GM19395 (cell line): ENCODE data around the gene GYPC.
"Not testable (repeated sequence)": the region's sequence is repeated elsewhere in the genome, so short reads cannot be mapped to it uniquely, and the experiment has no call there.

Experiments
- ATAC-seq: cut with Tn5 transposase; IDR thresholded peaks from one replicate; pipeline ENCODE4 v1.9.1; 2021; ENCODE audit warnings: mild to moderate bottlenecking, moderate library complexity; ENCODE audit not compliant: unreplicated experiment

The GYPC gene

DNA sequence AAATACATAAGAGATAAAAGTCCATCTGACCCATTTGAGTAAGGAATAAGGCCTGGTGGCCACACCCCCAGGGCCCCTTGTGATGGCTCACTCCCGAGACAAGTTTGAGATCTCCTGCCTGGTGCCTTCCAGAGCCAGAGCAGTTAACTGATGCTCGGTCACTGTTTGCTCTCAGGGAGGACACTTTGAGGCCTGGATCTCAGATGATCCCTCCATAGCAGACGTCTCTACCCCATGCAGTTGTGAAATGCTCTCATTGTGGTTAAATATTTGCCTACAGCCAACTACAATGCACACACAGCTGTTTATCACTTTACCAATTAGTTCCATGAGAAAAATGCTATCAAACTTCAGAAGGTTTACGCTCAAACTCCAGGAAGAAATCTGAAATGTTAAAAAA lies 12.3 kb downstream of the GYPC start:
- ATAC-seq: no peak

DNA sequence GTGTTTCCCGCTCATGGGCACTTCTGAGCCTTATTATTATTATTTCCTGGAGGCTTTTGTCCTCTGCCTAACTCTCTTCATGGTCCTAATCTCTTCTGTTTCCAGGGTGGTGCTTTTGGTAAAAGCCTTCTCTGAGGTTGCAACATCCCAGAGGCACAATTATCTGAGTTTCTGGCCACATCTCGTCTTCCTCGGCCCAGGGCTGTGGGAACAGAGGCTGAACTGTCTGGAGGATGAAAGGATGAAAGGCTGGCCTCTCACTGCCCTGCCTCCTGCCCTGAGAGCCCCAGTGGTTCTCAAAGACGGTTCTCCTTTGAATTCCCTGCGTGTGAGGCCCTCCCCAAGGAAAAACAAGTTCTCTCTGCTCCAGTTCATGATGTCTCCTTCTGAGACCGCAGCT lies 13.8 kb downstream of the GYPC start:
- no peak for ATAC-seq

DNA sequence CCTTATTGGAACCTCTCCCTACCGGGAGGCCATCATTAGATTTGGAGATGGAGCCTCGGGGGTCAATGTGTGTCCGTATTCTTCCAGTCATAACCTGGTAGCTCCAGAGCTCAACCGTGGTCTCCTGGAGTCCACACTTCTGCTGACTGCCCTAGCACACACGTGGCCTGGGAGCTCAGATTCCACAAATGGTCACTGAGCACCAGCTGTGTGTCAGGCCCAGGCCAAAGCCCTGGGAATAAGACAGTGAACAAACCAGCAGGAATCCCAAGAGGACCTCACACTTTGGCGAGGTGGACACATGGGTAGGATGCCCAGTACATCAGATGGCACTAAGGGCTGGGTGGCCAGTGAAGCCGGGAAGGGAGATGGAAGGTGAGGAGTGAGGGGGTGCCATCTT lies 15.5 kb downstream of the GYPC start:
- ATAC-seq: no peak

DNA sequence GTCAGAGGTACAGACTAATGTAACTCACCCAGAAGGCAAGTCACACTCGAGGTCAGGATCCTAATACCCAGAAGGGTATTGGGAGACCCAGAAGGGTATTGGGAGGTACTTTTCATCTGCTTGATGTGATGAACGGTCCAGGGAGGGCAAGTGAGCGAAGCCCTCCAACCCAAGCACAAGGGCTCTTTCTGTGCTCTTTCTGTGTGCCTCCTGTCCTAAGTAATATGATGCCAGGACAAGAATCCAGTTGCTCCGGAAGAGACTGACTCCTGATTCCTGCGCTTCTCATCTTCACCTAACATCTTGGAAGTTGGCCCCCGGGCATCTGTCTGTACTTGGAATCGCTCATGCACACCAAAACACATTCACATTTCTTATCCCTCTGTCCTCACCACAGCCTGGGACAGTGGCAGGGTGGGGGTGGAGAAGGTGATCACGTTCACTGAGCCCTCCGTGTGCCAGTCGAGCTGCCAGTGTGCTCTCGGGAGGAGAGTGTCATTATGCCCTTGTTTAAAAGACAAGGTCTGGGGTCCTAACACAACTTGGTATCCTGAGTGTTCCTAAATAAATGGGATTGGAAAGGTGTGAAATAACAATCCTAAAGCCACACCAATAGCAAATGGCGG lies 17.1 kb downstream of the GYPC start:
- no peak for ATAC-seq

DNA sequence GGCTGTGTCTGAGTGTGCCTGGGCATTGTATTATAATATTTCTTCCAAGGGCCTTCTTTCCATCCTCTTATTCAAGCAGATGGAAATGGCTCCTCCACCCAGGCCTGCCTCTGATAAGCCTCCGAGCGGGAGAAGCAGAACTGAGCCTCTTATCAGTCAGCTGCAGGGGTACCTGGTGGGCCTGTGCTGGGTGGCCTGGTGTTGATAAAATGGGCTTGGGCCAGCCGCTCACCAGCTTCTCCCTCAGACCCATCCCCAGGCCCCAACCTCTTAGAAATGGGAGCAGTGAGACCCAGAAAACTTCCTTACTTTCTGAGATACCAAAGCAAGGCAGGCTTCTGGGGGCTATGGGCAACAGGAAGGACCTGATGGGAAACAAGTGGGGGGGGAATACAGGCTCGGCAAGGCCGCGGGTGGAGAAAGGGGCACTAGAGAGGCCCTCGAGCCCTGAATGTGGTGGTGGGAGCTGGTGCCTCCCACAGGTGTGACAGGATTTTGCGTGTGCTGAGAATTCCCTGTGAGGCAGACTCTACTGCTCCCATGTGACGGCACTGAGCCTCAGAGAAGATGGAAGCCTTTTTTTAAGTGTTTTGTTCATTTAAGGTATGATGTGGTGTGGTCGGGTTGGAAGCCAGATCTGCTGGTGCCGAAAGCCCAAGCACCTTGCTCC lies 18.3 kb downstream of the GYPC start:
- ATAC-seq: no peak

DNA sequence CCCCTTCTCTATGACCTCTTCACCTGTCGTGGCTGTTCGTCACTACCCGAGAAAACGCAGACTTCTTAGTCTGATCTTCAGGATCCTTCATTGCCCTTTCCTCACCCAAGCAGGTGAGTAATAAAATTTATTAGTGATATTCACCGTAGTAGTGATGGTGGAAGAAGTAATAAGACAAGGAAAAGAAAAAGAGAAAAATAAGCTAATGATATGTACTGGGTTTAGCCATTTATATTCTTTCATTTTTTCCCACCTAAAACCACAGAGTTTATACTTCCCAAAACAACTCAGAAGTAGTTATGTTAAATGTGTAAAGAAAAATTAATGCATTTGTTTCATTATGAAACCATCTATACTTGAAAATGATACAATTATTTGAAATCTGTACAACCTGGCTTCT lies 19.7 kb downstream of the GYPC start:
- ATAC-seq: no peak

DNA sequence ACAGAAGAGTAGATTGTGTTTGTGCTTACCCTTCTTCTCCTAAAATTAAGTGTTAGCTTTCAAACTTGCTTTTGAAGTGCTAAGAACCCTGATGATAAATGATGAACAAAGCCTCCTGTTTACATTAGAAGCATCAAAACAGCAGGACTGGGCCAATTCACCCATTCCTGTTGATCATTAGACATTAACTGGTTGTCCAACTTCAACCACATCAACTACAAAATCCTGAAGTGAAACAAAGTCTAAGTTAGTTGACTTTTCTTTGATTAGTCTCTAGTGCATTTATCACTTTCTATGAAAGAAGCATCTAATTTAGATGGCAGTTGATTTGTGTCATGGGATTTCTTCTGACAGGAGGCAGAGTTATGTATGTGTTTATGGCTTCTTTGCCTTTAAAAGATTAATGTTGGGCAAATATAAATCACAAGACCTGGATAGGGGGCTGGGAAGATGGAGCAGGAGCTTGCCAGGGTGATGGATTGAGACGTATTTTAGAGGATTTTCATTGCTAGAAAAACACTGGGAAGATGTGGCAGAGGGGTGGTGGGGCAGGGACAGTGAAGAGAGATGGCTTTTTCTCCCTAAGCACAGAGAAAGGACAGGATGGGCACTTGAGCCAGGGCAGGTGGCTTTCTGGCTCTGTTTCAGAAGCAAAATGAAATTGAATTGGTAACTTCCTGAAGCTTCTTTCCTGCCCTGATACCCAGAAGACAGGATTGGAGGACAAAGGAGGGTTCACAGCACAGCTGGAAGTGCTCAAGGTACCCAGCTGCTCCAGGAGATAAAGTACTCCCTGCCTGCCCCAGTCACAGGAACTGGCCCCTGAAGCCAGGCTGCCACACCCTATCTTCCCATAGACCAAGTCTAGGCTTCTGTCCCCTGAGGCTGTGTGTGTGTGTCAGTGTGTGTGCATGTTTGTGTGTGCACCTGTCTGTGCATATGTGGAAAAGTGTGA lies 20.5 kb downstream of the GYPC start:
- no peak for ATAC-seq

DNA sequence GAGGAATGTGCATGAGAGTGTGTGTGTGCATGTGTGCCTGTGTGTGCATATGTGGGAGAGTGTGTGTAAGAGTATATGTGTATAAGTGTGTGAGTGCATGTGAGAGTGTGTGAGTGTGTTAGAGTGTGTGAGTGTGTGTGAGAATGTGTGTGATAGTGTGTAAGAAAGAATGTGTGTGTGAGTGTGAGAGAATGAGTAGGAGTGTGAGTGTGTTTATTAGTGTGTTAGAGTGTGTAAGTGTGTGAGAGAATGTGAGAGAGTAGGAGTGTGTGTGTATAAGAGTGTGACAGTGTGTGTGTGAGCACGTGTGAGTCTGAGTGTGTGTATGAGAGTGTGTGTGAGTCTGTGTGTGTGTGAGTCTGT lies 21.2 kb downstream of the GYPC start:
- no peak for ATAC-seq

DNA sequence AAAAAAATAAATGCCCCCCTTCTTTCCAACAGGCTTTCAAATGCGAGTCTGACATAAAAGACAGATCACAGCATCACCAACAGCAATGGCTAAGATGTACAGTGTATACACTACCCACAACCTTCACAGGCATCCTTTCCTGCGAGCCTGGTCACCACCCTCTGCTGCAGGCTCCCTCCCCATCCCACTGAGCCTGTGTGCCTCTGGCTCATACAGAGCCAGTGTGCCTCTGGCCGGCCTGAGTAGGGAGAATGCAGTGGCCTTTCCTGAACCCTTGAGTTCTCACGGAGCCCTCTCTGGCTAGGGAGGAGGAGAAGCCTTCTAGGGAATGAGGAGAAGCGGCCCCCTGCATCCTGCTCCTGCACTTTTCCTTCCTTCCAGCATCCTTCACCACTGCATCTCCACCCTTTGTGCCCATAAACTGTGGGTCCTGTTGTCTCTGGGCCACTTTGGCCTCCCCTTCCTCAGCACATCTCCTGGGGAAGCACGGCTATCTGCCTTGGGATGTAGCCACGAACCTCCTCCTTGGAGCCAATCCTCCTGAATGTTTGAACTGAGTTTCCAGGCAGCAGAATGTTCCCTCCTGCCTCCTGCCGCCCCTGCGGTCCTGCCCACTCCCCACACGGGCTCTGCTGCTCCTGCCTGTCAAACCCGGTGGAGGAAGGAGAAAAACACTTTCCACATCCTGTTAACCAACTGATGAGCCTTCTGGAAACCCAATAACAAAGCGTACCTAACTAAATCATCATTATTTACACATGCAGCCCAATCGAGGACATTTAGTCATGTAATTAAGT lies 22.5 kb downstream of the GYPC start:
- no peak for ATAC-seq

DNA sequence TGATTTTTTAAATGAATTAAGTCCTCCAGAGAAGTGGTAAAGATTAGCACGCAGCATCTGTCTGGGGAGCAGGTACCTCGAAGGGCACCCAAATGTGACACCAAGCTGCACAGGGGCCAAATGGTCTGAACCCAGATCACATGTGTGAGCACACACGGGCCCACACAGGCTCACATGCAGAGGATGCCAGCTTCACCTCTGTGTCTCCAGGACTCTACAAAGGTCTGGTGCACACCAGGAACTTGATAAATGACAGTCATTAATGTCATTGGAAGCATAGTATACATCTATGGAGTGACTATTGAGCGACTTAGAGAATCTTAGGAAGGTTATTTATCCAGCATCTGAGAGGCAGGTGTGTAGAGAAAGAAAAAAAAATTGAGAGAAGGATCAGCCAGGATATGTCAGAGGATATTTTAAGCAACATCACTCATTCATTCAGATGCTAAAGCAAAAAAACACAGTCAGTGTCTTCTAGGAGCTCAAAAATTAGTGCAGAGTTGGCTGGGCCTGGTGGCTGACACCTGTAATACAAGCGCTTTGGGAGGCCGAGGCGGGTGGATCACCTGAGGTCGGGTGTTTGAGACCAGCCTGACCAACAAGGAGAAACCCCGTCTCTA lies 23.2 kb downstream of the GYPC start:
- ATAC-seq: no peak

DNA sequence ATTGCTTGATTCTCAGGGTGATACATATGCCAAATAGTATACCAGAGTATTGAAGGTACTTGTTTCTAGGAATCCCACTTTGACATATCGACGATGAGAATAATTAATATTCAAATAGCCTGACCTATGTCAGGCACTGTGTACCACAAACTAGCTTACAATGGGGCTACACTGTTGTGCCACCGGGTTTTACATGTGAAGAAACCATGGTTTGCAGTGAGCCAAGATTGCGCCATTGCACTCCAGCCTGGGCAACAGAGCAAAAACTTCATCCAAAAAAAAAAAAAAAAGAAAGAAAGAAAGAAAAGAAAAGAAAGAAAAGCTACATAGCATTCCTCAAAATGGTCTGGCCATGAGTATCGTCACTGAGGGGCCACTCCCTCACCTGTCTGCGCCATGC lies 25.5 kb downstream of the GYPC start:
- no peak for ATAC-seq

DNA sequence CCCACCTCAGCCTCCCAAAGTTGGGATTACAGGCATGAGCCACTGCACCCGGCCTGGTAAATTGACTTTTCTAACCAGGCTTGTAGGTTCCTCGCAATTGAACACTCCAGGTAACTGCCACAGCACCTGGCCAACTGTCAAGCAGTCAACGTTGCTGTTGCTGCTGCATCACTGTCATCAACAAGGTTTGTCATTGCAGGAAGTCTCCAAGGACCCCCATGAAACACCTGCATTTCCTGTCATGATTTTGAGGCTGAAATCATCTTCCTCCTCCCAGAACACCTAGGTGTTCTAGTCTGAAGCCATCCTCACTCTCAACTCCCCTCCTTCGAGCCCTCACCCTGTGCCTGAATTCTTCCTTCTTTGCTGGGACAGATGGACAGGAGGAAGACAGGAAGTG lies 29.7 kb downstream of the GYPC start:
- no peak for ATAC-seq

DNA sequence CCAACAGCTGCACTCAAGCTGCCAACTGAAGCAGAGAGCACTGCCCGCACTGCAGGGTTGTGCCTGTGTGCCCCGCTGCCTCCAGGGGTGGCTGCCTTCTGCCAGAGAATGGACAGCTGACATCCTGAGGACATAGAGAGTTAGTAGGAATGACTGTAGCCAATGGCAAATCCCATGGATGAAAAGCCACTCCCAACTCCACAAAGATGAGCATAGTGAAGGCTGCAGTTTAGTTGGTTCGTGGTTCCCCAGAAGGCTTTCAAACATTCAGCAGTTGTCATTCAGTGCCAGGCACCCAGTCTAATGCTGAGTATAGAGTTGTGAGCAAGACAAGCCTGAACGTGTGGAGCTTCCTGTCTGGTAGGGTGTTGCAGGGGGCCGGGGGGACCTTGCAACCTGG lies 30.3 kb downstream of the GYPC start:
- ATAC-seq: no peak

DNA sequence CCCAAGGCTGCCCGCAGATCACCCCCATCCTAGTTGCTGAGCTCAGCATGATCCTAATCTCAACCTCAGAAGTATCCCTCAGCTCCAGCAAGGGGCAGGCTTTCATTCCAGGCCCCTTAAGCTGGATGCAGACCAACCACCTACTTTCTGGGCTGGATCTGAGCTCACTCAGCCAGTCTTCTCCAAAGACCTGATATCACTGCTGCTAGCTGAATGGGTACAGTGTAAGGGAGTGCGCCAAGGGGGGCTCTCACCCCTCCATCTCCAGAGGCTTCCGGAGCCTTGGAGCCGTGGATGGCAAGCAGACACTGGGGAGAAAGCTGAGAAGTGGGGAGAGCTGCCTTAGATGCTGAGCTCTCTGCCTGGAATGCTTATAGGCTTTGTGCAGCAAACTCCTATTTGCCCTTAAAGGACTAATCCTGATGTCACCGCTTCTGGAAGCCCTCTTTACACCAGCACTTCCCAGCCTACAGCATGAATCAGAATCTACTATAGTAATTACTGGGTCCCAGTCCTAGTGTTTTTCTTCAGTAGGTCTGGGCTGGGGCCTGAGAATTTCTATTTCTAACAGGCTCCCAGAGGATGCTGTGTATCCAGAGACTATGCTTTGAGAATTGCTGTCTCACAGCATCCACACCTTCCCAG lies 31.0 kb downstream of the GYPC start:
- no peak for ATAC-seq

DNA sequence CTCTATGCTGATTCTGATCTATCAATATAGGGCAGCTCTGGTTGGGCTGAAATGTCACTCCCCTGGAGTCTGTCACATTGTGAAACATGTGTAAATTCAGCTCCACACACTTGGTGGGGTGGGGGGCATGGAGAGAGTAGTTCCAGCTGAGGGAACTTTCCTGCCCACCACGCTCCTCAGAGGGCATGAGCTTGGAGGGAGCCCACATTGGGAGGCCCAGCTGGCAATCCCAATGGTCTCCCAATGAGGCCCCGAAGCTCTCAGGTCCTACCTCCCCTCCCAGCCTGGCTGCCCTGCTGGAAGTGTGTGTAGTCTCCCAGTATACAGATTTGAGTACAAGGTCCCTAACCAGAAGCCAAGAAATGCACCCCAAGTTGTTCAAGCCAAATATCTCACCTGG lies 31.5 kb downstream of the GYPC start:
- no peak for ATAC-seq

DNA sequence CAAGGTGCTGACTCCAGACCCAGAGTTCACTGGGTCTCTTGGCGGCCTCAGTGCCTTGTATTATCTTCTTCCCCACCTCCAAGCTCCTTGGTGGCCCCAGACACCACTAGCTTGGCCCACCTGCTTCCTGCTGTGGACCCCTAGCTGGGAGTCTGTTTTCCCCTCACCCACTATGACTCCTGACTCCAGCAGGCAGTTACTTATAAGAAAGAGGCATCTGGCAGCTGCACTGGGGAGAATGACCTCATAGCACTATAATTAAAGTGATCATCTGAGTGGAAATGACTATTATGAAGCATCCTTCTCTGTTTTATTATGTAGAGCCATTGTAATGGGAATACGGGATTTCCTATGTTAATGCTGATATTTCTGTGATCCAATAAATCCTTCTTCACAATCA lies 32.6 kb downstream of the GYPC start:
- ATAC-seq: not testable (repeated sequence)

DNA sequence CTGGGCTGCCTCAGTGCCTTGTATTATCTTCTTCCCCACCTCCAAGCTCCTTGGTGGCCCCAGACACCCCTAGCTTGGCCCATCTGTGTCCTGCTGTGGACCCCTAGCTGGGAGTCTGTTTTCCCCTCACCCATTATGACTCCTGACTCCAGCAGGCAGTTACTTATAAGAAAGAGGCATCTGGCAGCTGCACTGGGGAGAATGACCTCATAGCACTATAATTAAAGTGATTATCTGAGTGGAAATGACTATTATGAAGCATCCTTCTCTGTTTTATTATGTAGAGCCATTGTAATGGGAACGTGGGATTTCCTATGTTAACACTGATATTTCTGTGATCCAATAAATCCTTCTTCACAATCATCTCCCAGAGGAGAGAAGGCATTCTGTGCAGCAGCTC lies 36.3 kb downstream of the GYPC start:
- not testable (repeated sequence) for ATAC-seq

DNA sequence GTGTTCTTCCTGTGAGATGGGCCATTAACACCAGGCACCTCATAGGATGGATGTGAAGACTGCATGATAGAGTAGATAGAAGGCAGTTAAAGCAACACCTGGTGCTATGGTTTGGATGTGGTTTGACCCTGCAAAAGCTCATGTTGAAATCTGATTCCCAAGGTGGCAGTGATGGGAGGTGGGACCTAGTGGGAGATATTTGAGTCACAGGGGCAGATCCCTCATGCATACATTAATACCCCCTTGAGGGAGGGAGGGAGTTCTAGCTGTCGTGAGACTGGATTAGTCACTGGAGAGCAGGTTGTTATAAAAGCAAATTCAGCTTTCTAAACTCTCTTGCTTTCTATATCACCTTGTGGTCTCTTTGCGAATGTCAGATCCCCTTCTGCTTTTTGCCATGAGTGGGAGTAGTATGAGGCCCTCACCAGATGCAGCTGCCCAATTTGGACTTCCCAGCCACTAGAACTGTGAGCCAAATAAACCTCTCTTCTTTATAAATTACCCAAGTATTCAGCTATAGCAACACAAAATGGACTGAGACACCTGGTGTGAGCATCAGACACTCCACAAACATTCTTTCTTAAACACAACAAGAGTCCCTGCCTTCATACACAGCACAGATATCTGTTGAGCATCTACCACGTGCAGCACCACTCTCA lies 37.1 kb downstream of the GYPC start:
- not testable (repeated sequence) for ATAC-seq

DNA sequence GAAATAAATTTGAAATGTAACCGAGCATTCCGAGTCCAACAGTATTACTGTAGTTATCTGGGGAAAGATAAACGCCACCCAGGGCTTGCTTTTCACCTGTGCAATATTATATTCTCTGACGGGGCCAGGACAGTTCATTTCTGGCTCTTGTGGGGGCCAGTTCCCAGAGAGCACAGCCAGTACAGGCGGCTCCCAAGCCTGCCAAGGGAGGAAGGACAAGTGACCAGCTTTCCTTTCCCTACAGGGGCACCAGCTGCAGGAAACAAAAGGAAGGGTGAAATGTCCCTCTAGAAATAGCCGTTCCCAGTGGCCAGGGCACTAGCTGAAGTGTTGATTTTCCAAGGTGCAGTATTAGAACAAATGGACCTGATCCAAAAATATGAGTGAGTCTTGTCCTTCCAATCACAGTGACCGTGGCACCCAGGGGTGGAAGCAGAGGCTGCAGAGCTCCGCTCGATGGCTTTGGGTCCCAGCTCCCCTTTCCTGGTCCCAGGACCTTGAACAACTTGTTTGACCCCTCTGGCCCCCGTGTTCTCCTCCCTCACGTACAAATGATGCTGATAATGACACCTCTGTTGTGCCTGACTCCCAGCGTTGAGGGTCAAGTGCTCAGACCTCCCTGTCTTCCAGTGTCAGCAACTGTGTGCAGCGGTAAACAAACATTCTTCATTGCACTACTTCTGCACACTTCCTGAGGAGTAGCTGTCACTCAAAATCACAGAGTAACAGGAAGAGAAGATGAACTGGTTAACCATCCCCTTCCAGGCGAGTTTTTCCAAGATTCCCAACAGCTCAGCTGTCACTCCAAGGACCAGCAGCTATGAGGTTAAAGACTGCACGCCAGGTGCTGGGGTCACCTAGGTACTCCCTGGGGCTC lies 40.9 kb downstream of the GYPC start:
- ATAC-seq: no peak
